RKO (cell line): ENCODE measurements around the gene CDYL2.

Source experiments
- DNase-seq: peaks from one replicate; pipeline ENCODE4 v3.0.0-alpha.2; 2016; ENCODE audit warnings: low spot score

CDYL2 gene

DNA sequence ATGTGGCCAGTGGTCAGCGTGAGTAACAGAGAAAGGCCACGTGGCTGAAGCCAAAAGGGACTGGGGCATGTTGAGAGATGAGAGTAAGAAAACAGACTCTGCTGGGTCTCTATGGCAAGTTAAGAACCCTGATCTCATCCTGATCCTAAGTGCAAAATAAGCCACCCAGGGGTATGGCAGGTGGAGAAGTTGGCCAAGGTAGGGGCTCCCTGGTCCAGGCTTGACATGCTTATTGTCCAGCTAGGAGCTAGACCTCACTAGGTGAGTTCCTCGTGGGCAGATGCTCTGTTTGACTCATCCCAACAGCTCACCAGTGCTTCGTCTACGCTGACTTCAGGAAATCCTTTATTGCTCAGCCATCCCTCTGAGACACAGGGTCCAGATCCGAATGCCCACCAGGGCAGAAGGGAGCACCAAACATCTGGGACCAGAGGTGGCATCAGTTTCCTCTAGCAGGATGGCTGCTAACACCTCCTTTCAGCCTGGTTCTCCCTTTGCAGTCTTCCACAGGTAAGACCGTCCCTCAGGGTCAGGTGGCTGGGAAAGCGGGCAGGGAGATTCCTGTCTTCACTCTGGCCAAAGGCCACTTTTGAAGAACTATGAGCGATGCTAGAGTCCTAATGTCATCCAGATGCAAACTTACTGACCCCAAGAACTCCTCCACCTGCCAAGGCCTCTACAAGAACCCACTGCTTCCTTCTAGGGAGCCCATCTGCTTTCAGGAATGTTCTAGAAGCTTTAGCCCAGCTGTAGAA is 99.5 kb downstream of the CDYL2 start:
- DNase-seq = no peak

DNA sequence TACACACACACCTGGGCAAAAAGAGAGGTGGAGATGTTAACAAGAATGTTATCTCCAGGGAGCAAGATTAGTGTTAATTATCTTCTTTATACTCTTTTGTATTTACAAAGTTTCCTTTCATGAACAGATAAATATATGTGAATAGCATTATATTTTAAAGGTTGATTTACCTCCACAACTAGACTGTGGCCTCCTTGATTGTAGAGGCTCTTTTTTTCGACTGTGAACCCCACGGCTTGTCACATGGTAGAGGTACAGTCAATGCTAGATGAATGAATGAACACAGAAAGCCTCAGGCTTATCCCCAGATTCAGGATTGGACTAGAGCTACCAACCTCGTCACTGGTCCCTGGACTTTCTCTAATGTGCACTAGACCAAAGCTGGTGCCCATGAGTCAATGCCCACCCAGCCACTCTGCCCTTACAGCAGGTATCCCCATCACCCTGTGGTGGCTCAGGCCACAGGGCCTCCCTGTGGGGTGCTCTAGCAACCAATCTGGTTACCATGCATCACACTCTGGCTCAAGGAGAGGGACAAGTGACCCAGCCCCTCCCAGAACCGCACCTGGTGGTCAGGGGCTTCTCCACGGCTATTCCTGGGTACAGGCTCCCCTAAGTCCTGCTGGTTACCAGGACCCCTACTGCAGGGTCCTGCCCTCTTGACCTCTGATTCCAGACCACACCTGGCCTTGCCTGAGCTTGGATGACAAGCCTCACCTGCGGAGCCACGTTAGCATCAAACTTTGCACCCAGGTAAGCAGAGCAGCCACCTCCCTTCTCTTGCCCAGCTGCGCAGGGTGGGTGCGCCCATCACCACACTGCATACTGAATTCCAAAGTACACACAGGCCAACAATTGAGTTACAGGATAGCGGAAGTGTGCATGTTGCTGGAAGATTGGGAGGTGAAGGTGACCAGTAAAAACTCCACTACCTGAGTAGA is 101.0 kb downstream of the CDYL2 start:
- no peak for DNase-seq

DNA sequence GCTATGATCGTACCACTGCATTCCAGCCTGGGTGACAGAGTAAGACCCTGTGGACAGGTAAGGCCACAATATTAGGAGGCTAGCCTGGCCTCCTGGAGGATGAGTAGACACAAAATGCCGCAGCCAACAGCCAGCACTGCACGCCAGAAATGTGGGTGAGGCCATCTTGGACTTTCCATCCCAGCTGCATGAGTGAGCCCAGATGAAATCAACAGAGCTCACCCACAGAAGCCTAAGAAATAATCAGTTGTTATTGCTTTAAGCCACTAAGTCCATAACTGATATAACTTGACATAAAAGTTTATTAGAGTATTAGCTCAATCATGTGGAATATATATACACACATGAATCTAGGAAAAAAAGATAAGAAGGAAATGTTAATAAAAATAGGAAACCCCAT is 101.7 kb downstream of the CDYL2 start:
- no peak for DNase-seq

DNA sequence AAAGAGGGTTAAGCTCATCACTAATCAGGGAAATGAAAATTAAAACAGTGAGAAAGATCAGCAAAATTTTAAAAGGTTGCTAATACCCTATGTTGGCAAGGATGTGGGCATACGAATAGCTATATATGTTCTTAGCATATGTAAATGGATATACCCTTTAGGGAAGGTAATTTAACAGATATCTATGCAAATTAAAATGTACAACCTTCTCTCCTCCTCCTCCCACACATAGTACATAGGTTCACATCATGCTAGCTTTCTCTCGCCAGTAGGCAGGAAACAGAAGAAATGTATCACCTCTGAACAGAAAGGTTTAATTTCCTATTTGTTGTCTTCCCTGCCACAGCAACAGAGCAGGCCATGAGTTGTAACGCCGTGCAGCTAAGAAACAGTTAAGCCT is 103.8 kb downstream of the CDYL2 start:
- DNase-seq = no peak

DNA sequence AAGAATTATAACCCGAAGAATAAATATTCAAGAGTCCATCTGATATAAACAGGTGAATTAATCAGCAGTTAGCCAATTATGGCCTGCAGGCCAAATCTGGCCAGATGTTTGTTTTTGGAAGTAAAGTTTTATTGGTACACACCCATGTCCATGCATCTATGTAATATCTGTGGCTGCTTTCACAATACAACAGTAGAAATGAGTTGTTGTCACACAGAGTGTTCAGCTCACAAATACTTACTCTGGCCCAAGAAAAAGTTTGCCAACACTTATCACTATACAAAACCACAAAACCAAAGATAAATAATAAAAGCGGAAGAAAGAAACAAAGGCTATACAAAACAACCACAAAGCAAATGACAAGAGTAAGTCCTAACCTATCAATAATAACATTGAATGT is 109.4 kb downstream of the CDYL2 start:
- DNase-seq = no peak

DNA sequence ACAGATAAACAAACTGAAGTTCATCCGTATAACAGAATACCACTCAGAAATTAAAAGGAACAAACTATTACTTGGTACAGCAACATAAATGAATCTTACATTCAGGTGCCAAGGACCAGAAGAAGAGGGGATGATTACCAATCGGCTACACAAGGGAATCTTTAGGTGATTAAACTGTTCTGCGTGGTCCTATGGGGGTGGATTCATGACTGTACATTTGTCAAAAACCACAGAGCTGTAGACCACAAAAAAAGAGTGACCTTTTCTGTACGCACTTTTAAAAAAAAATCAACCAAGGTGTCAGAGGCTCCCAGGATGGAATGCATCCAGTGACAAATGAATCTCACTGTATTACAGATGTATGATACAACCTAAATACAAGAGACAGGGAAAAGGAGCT is 110.8 kb downstream of the CDYL2 start:
- DNase-seq = no peak

DNA sequence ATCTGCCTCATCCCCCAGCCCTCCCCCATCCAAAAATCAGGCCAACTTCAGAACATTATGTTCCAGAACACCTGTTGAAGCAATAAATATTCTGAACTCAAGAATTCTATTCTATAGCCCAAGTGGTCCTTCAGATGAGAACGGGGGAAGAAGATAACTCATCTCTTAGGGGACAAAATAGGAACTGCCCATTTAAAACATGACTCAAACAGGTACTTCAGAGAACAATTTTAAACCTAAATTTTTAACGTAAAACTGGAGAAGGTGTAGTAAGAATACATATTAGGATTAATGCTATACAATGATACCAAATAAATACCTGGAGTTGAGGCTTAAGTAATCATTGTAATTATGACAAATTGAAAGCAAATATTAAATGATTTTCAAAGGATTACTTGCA is 112.1 kb downstream of the CDYL2 start:
- DNase-seq = no peak

DNA sequence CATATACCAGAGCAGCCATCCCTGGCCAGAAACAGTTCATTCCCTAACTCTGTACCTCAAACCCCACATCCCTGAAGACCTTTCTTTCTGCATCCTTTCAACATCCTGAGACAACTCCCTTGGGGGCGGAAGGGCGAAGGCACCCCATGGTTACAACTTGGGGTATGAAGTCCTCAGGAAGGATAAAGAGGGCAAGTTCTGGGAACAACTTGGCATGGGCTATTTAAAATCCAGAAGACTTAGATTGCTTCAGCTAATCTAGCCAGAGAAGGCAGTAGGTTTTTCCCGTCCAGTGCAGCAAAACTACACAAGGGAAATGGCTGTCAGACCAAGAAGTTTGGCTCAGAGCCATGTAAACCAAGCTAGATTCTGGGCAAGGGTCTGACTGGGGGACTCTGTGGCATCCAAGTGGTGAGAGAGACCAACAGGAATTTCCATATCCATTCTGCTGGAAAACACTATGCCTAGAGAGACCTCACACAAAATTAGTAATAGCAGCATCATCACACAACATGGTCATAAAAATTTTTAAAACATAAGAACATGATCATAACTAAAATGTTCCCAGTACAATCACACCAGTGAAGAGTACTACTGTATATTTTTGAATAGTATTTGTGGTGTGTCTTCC is 113.2 kb downstream of the CDYL2 start:
- no peak for DNase-seq

DNA sequence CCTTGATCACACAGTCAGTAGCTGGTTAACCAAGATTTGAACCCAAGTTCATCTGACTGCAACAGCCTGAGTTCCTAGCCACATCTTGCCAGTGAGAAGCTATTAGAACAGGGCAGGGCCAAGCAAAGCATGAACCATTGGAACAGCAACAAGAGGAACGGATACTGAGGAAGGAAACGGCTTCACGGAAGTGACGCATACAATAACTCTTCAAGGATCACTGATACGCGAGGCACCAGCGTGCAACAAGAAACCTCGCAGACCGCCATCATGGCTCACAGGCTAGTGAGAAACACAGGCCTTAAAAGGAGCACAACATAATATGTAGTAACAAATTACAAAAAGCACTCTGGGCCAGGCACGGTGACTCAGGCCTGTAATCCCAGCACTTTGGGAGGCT is 114.9 kb downstream of the CDYL2 start:
- no peak for DNase-seq

DNA sequence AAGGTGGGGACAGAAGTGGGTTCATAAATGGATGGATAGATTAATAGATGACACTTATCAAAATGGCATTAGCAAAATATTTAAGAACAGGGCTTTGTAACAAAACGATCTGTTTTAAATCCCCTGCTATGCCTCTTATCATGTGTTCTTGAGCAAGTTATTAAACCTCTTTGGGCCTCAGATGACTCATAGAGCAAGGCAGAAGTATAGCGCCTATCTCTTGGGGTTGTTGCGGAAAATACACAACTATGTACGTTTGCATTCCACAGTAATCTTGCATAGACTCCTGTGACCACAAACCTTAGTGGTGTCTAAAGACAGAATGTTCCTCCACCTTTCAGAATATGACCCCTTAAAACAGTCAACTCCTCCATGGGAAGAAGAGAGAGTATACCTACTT is 116.8 kb downstream of the CDYL2 start:
- no peak for DNase-seq

DNA sequence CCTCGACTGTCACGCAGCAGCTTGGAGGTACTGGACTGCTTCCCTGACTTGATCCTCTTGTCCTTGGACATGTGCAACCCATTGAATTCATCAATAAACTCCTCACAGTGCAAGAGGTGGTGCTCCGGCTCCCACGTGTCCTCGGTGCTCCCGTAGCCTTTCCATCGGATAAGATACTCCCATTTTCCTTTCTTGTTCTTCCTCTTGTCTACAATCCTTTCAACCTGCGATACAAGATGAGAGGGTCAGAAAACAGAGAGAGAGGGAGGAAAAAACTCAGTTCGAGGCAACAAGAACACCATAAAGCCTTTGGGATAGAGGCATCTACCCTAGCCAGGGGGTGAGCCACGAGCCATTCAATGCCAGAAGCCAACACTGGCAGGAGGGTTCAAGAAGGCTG is 119.5 kb downstream of the CDYL2 start:
- no peak for DNase-seq

DNA sequence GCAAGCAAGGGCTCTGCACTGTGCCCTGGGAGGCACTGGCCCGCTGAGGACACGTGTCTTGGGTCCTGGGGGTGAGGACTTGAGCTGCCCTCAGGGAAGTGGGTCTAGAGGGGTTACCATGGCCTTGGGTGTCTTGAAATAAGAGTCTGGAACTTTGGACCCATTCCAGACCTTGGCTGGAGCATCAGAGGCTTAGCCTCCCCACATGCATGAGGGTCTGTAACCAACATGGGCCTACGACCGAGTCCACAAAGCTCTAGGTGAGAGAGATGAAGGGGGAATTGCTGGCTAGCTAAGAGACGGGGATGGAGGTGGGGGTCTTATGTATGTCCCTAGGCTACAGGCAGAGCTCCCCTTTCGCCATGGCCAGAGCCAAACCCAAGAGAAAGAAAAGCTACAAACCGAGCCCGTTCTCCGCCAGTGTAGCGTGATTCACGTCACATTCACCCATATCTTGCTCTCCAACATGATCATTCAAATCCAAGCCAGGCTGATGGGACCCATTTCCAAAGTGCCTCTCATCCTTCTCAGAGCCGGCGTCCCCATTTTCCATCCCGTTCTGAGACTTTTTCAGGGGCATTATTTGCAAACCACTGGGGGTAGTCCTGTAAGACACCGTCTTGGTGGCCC is 120.1 kb downstream of the CDYL2 start:
- DNase-seq = no peak

DNA sequence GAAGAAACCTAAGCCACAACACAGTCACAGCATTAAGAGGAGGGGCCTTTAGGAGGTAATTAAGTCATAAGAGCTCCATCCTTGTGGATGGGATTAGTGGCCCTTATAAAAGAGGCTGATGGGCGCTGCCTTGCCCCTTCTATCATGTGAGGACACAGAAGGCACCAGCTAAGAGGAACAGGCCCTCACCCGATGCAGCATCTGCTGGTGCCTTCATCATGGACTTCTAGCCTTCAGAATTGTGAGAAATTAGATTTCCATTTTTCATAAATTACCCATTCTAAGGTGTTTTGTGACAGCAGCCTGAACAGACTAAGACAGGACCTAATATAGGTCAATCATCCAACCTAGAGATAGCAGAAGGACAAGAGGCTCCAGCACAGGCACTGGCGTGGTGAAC is 120.8 kb downstream of the CDYL2 start:
- no peak for DNase-seq

DNA sequence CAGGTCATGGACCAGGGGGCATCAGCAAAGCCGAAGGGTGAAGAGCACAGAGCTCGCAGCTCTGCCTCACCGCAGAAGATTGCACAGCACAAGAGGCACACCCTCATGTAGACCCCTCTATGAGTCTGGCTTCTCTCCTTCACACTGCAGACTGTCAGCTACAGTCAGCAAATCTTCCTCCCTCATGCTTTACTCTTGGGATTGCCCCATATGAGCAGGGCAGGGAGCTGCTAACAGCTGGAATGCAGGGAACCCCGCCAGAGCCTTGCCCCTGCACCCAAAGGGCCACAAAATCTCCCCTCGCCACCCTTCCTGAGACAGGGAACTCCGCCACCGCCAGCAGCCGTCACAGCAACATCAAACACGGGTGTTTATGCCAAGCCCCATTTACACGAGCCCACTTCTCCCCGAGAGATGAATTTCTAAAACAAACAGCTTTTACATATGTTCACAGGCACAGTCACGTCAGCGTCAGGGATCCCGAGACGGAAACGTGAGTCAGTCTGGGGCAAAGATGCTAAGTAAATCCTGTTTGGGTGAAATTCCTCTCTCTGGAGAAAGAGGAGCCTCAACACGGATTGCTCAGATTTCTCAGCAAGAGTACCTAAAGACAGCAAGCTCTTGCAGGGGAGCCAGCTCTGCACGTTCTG is 121.9 kb downstream of the CDYL2 start:
- no peak for DNase-seq

DNA sequence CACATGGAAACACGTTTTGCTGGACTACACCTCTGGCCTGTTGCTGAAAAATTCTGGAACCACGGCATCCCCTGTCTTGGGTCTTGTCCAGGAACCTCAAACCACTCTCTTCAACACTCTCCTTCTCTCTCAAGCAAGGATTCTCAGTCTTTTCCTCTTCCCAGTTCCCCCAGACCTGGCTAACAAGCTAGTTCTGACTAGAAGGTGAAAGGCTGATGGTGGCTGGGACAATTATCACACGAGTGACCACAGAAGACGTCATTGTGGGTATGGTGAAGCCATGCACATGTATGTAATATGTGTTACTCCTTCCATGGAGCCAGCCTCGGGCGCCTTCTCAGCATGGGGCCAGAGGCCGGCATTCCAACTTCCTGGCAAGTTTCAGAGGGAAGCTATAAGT is 123.0 kb downstream of the CDYL2 start:
- no peak for DNase-seq

DNA sequence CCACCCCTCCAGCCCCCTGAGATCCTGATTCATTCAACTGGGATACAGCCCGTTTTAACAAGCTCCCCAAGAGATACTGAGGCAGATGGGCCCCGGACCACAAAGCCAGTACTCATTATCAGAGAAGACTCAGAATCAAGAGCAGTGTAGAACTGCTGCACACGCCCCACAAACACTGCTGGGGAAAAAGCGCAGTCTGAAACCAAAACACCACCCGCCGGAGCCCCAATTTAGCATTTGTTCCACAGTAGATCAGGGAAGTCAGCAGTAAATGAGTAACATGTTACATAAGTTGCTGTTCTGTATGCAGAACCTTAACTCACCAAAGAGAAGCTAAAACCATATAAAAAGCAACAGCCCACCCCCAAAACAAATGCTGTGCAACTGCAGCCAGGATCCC is 123.6 kb downstream of the CDYL2 start:
- DNase-seq = no peak

DNA sequence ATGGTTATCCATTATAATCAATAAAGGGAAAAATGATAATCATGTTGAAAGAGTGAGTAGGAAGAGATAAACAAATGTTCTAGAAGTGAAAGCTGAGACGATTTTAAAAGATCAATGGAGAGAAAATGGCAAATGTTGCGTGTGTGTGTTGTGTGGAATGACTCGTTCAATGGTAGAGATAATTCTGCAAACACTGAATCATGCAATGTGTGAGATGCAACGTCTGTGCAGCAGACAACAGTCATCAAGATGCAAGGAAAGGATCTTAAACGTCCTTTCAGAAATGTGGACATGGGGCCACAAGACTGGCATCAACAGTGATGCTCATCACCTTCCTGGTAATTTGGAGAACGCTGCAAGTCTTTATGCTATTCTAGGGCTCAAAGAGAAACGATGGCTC is 124.4 kb downstream of the CDYL2 start:
- no peak for DNase-seq

DNA sequence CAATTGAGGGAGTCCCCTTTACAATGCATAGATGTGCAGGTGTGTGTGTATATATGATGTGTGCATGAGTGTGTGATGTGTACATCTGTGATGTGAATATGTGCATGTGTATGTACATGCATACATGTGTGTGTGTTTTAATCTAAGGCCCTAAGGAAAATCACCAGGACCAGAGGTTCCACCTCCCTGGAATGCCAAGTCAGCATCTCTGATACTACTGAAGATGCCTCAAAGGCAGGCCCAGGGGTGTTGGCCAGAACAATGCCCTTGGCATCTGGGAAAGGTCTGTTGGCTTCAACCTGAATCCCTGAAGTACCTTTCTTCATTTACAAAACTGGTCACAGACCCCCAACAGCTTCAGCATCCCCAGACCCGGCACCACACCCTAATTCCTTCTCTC is 129.5 kb downstream of the CDYL2 start:
- no peak for DNase-seq

DNA sequence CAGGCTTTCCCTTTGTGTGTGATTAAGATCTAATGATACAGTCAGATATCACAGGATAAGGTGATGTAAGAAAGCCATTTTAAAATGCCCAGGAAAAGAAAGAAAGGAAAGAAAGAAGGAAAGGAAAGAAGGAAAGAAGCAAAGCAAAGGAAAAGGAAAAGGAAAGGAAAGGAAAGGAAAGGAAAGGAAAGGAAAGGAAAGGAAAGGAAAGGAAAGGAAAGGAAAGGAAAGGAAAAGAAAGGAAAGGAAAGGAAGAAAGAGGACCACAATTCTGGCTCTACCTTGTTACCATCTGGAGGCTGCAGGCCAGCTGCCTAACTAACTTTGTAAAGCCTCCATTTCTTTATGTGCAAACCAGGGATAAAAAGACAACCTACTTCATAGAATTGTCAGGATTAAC is 132.0 kb downstream of the CDYL2 start:
- no peak for DNase-seq

DNA sequence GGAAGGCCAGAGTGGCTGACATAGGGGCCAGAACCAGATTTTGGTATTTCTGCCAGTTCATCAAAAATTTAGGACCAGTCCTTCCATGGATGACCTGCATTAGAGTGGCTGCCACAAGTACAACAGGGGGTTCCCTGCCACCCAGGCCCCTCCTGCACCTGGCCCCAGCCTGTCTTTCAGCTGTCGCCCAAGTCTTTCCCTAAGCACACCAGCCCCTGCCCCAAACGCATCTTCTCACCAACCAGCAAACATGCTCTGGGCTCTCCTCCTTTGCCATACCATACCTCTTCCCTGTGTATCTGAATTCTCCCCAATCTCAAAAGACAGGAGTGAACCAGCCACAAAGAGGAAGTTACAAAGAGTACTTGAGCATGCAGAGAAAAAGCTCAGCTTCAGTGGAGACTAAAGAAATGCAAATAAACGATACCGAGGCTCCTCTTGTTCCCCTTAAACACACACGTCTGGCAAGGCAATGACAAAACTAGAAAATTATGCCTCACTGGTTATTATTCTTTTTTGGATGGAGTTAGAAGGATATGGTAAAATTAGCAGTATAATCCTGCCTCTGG is 133.0 kb downstream of the CDYL2 start:
- DNase-seq = no peak

DNA sequence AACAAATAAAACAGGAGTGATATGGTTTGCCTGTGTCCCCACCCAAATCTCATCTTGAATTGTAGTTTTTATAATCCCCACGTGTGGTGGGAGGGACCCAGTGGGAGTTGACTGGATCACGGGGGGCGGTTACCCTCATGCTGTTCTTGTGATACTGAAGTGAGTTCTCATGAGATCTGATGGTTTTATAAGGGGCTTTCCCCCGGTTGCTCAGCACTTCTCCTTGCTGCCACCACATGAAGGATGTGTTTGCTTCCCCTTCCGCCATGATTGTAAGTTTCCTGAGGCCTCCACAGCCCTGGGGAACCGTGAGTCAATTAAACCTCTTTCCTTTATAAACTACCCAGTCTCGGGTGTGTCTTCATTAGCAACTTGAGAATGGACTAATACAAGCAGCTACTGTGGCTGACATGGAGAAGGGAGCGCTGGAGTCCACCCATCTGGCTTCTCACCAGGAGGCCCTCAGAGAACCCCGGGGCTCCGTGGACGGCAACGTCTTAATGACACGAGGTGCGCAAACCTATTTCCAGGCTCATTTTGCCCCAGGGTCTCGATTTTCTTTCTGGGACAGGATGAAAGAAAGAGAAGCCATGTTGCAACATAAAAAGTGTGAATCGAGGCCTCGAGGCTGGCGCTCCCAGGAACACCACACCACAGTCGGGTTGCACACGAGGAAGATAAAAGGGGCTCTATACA is 134.1 kb downstream of the CDYL2 start:
- DNase-seq = no peak
